ENCODE data around the gene NAA30. TPM values are rescaled to one million over a fixed set of nuclear protein-coding genes. Genes with fewer than 3 reads are reported as not detected.
A peak's percentile ranks its signal among the peaks of the same experiment; 100 is the strongest.

NAA30 gene
- total and polyA plus RNA-seq, 9 of the 15 experiments (the other 6 are each of a cell fraction or from before 2014, with no cell fraction given): 2.2 to 8.0 (median 6.9) TPM

- TF ChIP-seq POLR2B (IDR thresholded peaks at IDR 0.05; ENCODE audit: low read depth, partially characterized antibody): peak; percentile 55
- TF ChIP-seq MITF (IDR thresholded peaks at IDR 0.05): 0 out of 2 replicates have a peak, but pooled peaks have one; percentile 6
- TF ChIP-seq ZNF280A (IDR thresholded peaks at IDR 0.05; ENCODE audit: low read depth, partially characterized antibody): no peak
- TF ChIP-seq CREB3 (tag; conservative IDR thresholded peaks at IDR 0.05; ENCODE audit: low read depth): no peak
- peak; percentile 63 for TF ChIP-seq PHF8 (IDR thresholded peaks at IDR 0.05; ENCODE audit: borderline replicate concordance, low read length)
- peak; percentile 87 for TF ChIP-seq VEZF1 (CRISPR knock-in tag; IDR thresholded peaks at IDR 0.05)
- no peak for TF ChIP-seq FOXA3 (CRISPR knock-in tag; conservative IDR thresholded peaks at IDR 0.05 in 1 of 2, IDR thresholded peaks at IDR 0.05 in 1 of 2)
- peak; percentile 19 for TF ChIP-seq CCNT2 (IDR thresholded peaks at IDR 0.05; ENCODE audit: borderline replicate concordance, extremely low read depth, insufficient read length, low read depth, low read length)
- no peak for TF ChIP-seq ETV1 (tag; conservative IDR thresholded peaks at IDR 0.05; ENCODE audit: low read depth)
- no peak for TF ChIP-seq ZHX1 (conservative IDR thresholded peaks at IDR 0.05; ENCODE audit: low read length)
- TF ChIP-seq ZBTB33 (CRISPR knock-in tag; IDR thresholded peaks at IDR 0.05): no peak
- TF ChIP-seq BHLHE40 (IDR thresholded peaks at IDR 0.05; ENCODE audit: low read length): peak; percentile 43
- no peak for TF ChIP-seq NFATC3 (IDR thresholded peaks at IDR 0.05)
- 0 out of 2 replicates have a peak, but pooled peaks have one; percentile 45 for TF ChIP-seq POLR2AphosphoS5 (IDR thresholded peaks at IDR 0.05; ENCODE audit: control insufficient read depth, insufficient read depth, low read depth, low read length)
Measured at GRCh38 chr14:57390037-57390805, at the start of gene NAA30 (continued).
